Suprapubic skin (tissue), 4 donors: ENCODE measurements around the gene EYA2. TPM values are rescaled to one million over a fixed set of nuclear protein-coding genes. Genes with fewer than 3 reads are reported as not detected.

Experiments used
- DNase-seq, 2 donors: peaks; one replicate each; pipeline ENCODE4 v3.0.0-alpha.2; 2019; ENCODE audit warnings: low spot score in 2 of 2
- H3K27ac ChIP-seq: fragments of 200-600 bp; sonication (generic); one replicate; pipeline ENCODE4 v1.5.1; 2019
- H3K27me3 ChIP-seq: fragments of 200-600 bp; sonication (generic); one replicate; pipeline ENCODE4 v1.5.1; 2019
- H3K36me3 ChIP-seq: fragments of 200-600 bp; sonication (generic); one replicate; pipeline ENCODE4 v1.5.1; 2019
- H3K4me1 ChIP-seq: fragments of 200-600 bp; sonication (generic); one replicate; pipeline ENCODE4 v1.5.1; 2019
- H3K4me3 ChIP-seq: fragments of 200-600 bp; sonication (generic); one replicate; pipeline ENCODE4 v1.5.1; 2019; ENCODE audit warnings: mild to moderate bottlenecking
- H3K9me3 ChIP-seq: fragments of 200-600 bp; sonication (generic); one replicate; pipeline ENCODE4 v1.5.1; 2019
- EP300 ChIP-seq: sonication (generic); formaldehyde crosslinking; IDR thresholded peaks from one replicate; pipeline ENCODE4 v1.6.1; 2017; ENCODE audit warnings: antibody characterized with exemption
- POLR2A ChIP-seq, 2 donors: fragments of 450-650 bp; IDR thresholded peaks; one replicate each; pipeline ENCODE4 v1.6.1; 2017; ENCODE audit warnings: antibody characterized with exemption in 2 of 2, mild to moderate bottlenecking in 2 of 2, moderate library complexity in 2 of 2
- POLR2AphosphoS5 ChIP-seq, 3 donors: sonication (generic); formaldehyde crosslinking; IDR thresholded peaks; one replicate each; pipeline ENCODE4 v1.6.1; 2017; ENCODE audit warnings: antibody characterized with exemption in 3 of 3
- WGBS: methylation state at CpG from one replicate; pipeline ENCODE4 v1.1.5; 2018; 5-methylcytosine and 5-hydroxymethylcytosine counted together
- total RNA-seq, 4 donors: library from RNA; depleted of rRNA; stranded (reverse); fragments of >200 nt; gene quantifications; one replicate each; pipeline ENCODE4 v1.1.0, GENCODE V29; 2016
- TF ChIP-seq, protein P1 (sequence below), 2 donors: fragments of 200-600 bp in 1 of 2; fragments of 450-650 bp in 1 of 2; sonication (generic) in 1 of 2; IDR thresholded peaks; one replicate each; pipeline ENCODE4 v1.5.1; 2016 to 2019; ENCODE audit warnings: antibody characterized with exemption in 2 of 2, mild to moderate bottlenecking in 1 of 2, moderate library complexity in 1 of 2

Gene EYA2
- total RNA-seq, 4 donors from 2014 or later = 2.3 to 4.0 (median 3.3) TPM

DNA sequence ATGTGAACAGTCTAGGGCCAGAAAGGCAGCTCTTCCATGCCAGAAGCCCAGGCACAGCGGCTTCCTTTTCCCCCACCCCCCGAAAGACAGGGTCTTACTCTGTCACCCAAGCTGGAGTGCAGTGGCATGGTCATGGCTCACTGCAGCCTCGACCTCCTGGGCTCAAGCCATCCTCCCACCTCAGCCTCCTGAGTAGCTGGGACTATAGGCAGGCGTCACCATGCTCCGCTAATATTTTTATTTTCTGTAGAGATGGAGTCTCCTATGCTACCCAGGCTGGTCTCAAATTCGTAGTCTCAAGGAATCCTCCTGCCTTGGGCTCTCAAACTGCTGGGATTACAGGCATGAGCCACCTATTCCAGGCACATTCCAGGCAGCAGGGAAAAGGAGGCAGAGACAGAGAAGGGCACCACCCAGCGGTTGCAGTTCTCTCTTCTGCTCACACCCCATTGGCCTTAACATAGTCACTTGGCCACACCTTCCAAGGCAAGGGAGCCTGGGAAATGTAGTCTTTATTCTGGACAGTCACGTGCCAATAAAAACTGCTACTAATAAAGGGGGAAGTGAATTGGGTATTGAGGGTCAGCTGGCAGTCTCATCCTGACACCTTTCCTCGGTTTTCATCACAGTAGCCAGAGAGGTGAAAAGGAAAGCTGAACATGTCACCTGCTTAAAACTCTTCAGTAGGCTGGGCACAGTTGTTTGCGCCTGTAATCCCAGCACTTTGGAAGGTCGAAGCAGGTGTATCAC is 255.9 kb downstream of the EYA2 start:
- DNase-seq = no peak
- 62% methylated on average over 11 of the region's 11 CpGs for WGBS
- Histone ChIP-seq H3K4me1 (no peaks in the 10 kb centered on the region), H3K4me3 (no peak overlapping the region), H3K27me3 (no peaks in the 10 kb centered on the region), H3K36me3 (no peaks in the 10 kb centered on the region), H3K9me3 (no peaks in the 10 kb centered on the region), H3K27ac (no peak overlapping the region)
- TF ChIP-seq, protein P1, sequence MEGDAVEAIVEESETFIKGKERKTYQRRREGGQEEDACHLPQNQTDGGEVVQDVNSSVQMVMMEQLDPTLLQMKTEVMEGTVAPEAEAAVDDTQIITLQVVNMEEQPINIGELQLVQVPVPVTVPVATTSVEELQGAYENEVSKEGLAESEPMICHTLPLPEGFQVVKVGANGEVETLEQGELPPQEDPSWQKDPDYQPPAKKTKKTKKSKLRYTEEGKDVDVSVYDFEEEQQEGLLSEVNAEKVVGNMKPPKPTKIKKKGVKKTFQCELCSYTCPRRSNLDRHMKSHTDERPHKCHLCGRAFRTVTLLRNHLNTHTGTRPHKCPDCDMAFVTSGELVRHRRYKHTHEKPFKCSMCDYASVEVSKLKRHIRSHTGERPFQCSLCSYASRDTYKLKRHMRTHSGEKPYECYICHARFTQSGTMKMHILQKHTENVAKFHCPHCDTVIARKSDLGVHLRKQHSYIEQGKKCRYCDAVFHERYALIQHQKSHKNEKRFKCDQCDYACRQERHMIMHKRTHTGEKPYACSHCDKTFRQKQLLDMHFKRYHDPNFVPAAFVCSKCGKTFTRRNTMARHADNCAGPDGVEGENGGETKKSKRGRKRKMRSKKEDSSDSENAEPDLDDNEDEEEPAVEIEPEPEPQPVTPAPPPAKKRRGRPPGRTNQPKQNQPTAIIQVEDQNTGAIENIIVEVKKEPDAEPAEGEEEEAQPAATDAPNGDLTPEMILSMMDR (IDR thresholded peaks at IDR 0.05) = peak; percentile 9 to 43
- no peak for TF ChIP-seq POLR2AphosphoS5 (IDR thresholded peaks at IDR 0.05)

DNA sequence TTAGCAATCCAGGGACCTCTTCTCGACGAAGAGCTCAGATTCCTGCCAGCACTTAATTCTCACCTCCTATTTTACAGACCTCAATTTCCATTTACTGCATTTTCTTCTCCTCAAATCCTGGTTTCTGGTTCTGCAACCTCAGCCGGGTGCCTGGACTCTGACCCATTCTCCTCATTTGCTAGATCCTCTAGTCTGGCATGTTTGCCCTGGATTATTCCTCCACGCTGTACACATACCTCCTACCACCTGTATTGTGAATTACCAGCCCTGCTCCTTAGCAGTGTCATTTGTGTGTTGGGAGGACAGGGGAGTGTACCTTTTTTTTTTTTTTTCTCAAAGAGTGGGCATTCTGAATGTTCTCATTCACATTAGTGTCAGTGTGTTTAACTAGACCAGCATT is 257.4 kb downstream of the EYA2 start:
- DNase-seq = no peak
- 74% methylated on average over 4 of the region's 4 CpGs for WGBS
- Histone ChIP-seq H3K4me1 (no peaks in the 10 kb centered on the region), H3K27ac (no peak overlapping the region), H3K36me3 (no peaks in the 10 kb centered on the region), H3K4me3 (no peak overlapping the region), H3K9me3 (no peaks in the 10 kb centered on the region), H3K27me3 (no peaks in the 10 kb centered on the region)
- TF ChIP-seq, protein P1 (IDR thresholded peaks at IDR 0.05) = no peak
- TF ChIP-seq POLR2A (IDR thresholded peaks at IDR 0.05) = no peak
- TF ChIP-seq EP300 = no peak

DNA sequence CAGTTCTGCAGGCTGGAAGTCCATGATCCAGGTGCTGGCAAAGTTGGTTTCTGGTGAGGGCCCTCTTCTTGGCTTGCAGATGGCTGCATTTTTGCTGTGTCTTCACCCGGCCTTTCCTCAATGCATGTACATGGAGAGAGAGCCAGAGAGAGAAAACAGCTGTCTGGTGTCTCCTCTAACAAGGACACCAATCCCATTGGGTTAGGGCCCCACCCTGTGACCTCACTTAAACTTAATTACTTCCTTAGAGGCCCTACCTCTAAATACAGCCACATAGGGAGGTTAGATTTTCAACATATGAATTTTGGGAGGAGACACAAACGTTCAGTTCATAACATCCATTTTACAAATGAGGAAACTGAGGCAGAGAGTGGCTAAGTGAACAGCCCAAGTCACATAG is 259.4 kb downstream of the EYA2 start:
- TF ChIP-seq EP300 = no peak
- no peak for TF ChIP-seq POLR2AphosphoS5 (IDR thresholded peaks at IDR 0.05)
- TF ChIP-seq, protein P1 (IDR thresholded peaks at IDR 0.05) = no peak
- TF ChIP-seq POLR2A (IDR thresholded peaks at IDR 0.05) = no peak
- Histone ChIP-seq H3K27me3 (no peaks in the 10 kb centered on the region), H3K36me3 (no peaks in the 10 kb centered on the region), H3K27ac (no peak overlapping the region), H3K4me1 (no peaks in the 10 kb centered on the region), H3K9me3 (no peaks in the 10 kb centered on the region), H3K4me3 (no peak overlapping the region)
- 91% methylated on average over 2 of the region's 2 CpGs for WGBS
- DNase-seq = no peak

DNA sequence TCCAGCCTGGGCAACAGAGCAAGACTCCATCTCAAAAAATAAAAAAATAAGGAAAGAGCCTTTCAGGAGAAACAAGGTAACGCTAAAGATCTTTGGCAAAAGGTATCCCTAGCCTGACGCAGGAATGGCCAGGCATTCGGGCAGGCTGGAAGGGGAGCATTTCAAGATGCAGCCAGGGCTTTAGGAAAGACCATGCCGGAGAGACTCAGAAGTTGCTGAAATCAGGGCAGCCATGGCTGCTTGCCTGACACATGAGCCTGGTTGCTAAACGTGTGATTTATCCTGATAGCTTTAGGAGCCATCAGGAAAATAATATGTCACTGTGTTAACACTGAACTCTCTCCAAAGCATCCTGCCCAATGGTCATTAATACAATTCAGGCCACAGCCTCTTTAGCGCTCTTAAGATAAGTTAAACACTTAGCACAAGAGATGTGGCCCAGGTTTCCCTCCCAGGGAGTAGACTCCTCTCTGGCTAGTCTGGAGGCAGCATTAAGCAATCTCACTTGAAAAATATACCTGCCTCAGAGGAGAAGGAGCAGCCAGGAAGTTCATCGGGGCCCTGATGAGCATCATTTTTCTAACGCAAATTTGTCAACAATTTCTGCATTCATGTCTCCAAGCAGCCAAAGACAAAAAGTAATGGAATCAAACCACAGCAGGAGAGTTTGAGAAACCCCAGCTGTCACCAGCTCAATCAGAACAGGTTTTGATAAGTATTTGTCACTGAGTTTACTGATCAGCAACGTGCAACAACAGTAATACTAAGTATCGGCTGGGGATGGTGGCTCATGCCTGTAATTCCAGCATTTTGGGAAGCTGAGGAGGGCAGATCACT is 261.9 kb downstream of the EYA2 start:
- no peaks in the 10 kb centered on the region for H3K27me3 ChIP-seq
- H3K36me3 ChIP-seq = no peaks in the 10 kb centered on the region
- DNase-seq = no peak
- H3K4me3 ChIP-seq = no peak overlapping the region
- 81% methylated on average over 10 of the region's 10 CpGs for WGBS
- H3K27ac ChIP-seq = no peak overlapping the region
- no peaks in the 10 kb centered on the region for H3K9me3 ChIP-seq
- TF ChIP-seq EP300 (no peak), POLR2A (IDR thresholded peaks at IDR 0.05) (no peak), POLR2AphosphoS5 (IDR thresholded peaks at IDR 0.05) (no peak)
- TF ChIP-seq, protein P1 (IDR thresholded peaks at IDR 0.05) = no peak
- H3K4me1 ChIP-seq = no peaks in the 10 kb centered on the region

DNA sequence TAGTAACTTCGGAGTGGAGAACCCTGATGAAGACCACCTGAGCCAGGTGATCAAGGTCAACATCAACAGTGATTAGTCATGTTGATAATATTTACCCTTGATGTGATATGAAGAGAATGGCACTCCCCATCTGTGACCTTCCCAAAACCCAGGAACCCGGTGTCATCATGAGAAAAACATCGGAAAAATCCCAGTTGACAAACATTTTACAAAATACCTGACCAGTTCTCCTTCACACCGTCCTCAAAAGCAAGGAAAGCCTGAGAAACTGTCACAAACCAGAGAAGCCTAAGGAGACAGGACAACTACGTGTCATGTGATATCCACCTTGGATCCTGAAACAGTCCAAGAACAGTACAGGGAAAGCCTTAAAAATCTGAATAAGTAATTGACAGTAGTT is 264.5 kb downstream of the EYA2 start:
- Histone ChIP-seq H3K9me3 (no peaks in the 10 kb centered on the region), H3K4me1 (no peaks in the 10 kb centered on the region), H3K36me3 (no peaks in the 10 kb centered on the region), H3K27me3 (no peaks in the 10 kb centered on the region), H3K4me3 (no peak overlapping the region), H3K27ac (no peak overlapping the region)
- WGBS = 92% methylated on average over 5 of the region's 5 CpGs
- TF ChIP-seq POLR2AphosphoS5 (IDR thresholded peaks at IDR 0.05) (no peak), POLR2A (IDR thresholded peaks at IDR 0.05) (no peak), EP300 (no peak)
- TF ChIP-seq, protein P1 (IDR thresholded peaks at IDR 0.05) = no peak
- DNase-seq = no peak
